Sigmoid colon (tissue), 4 donors: Measurements from ENCODE around the gene AAR2.

Experiments used
- CTCF ChIP-seq, 4 experiments: fragments of 450-650 bp in 3 of 4; fragments of 200-600 bp in 1 of 4; IDR thresholded peaks; one replicate each; pipeline ENCODE4 v1.5.1; 2016 to 2019; ENCODE audit warnings: antibody characterized with exemption in 4 of 4, mild to moderate bottlenecking in 3 of 4, moderate library complexity in 2 of 4
- EP300 ChIP-seq, 4 donors: sonication (generic); formaldehyde crosslinking; IDR thresholded peaks; one replicate each; pipeline ENCODE4 v1.6.1; 2017; ENCODE audit warnings: antibody characterized with exemption in 4 of 4

- TF ChIP-seq EP300 (IDR thresholded peaks at IDR 0.05) (no peak), CTCF (IDR thresholded peaks at IDR 0.05) (no peak)
Observed at GRCh38 chr20:36238153-36238552, 1.9 kb downstream of the AAR2 start.
